Activated CD4-positive, alpha-beta T cell treated with anti-CD3 and anti-CD28 coated beads for 4 hours (primary cell): ENCODE measurements around the gene PIK3C2G.
"Not testable (repeated sequence)": the region's sequence is repeated elsewhere in the genome, so short reads cannot be mapped to it uniquely, and the experiment has no call there.

ENCODE experiments used
- DNase-seq, 2 donors: peaks; one replicate each; pipeline ENCODE4 v3.0.0-alpha.2; 2020

PIK3C2G gene

GRCh38 chr12:18476861-18477260, 215.5 kb downstream of the PIK3C2G start:
- no peak for DNase-seq

DNA sequence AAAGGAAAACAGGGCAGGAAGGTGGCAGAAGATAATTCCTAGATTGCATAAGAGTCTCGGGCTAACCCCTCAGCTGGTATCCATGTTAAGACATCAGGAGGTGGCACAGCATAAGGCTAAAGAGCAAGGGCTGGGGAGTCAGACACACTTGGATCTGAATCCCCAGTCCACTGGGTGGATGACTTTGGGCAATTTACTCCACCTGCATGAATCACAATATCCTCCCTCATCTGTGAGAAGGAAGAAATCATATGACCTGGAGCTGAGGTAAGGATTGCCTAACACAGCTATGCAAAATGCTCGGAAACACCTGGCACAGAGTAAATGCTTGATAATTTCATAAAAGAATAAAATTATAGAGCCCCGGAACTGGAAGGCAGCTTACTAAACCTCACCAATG, 217.9 kb downstream of the PIK3C2G start:
- DNase-seq = no peak

DNA sequence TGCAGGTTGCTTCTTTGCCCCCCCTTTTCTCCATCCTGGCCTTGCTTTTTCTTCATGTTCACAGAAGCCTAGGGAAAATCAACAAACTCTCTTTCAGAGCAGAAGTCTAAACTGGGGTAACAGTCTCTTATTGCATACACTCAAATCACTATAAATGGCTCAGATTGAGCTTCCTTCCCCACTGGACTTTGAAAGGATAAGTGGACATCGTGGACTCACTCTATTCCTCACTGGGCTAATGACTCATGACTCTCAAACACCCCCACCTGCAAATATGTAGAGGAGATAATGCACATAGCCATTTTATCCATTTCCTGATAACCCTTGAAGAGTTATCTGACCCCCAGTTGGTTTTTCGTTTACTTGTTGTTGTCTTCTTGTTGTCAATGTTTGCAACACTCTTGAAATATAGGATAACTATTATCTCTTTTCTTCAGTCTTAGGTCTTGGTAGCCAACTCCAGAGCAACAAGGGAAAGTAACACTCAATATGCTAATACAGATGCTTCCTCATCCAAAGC, 221.3 kb downstream of the PIK3C2G start:
- DNase-seq = no peak

DNA sequence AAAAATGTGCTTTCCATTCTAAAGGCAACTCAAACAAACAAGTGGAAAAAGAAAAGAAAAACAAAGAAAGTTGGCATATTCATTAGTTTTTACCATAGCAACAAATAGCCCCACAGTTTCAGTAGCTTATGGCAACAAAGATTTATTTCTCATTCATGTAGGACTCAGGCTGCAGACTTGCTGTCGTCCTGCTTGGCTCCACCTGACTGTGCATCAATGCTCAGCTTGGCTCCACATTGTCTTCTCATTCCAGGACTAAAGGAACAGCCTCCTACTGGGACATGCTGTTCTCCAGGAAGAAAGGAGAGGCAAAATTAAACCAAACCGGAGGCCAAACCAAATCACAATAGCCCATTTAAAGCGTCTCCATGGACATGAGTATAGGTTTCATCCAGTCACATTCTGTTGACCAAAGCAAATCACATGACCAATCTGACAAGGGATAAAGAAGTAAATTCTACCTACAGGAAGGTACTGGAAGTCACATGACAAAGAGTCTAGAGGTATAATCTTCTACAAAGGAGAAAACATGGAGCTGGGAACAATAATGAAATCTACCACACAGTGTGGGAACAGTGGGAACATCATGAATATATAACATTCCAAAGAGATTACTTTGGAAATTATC, 222.5 kb downstream of the PIK3C2G start:
- no peak for DNase-seq

GRCh38 chr12:18486036-18486435, 224.7 kb downstream of the PIK3C2G start:
- DNase-seq = no peak

- DNase-seq = no peak
Observed at GRCh38 chr12:18487509-18487908, 226.2 kb downstream of the PIK3C2G start.

DNA sequence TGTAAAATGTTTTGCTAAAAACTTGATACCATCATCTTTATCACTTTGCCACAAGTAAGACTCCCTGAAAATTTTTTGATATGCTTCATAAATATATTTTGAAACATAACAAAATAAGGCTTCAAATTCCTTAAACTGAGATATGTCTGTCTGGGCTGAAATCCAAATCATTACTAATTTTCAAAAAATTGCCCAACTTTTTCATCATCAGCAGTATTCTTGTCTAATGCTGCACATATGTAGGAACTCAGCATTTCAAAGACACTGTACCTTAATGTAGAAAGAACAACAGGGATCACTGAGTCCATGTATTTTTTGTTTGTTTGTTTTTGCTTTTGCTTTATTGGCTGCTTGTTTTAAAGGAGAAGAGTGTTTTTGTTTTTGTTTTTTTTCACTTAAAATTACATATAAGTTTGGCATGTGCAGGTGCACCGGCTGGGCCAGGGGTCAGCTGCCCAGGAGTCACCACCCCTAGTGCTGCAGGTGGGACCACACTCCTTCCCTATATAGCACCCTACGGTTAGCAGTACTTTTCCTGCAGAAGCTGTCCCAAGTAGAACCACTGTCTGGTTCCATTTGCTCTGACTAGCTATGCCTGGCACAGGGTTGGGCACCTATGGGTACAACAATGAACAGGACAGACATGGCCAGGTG, 231.2 kb downstream of the PIK3C2G start:
- DNase-seq = no peak

GRCh38 chr12:18496156-18496555, 234.8 kb downstream of the PIK3C2G start:
- DNase-seq = no peak

- DNase-seq = not testable (repeated sequence)
Observed at GRCh38 chr12:18500160-18500574, 238.8 kb downstream of the PIK3C2G start.

GRCh38 chr12:18500736-18501135, 239.4 kb downstream of the PIK3C2G start:
- not testable (repeated sequence) for DNase-seq

- no peak for DNase-seq
Observed at GRCh38 chr12:18502422-18502968, 241.2 kb downstream of the PIK3C2G start.

- no peak for DNase-seq
Observed at GRCh38 chr12:18521461-18521860, 260.1 kb downstream of the PIK3C2G start.

- DNase-seq = no peak
Observed at GRCh38 chr12:18522806-18523205, 261.5 kb downstream of the PIK3C2G start.

GRCh38 chr12:18542497-18542896, 281.2 kb downstream of the PIK3C2G start:
- not testable (repeated sequence) for DNase-seq

GRCh38 chr12:18546399-18546798, 285.1 kb downstream of the PIK3C2G start:
- no peak for DNase-seq

GRCh38 chr12:18549598-18549997, 288.3 kb downstream of the PIK3C2G start:
- DNase-seq = no peak

- DNase-seq = no peak
Observed at GRCh38 chr12:18551106-18551505, 289.8 kb downstream of the PIK3C2G start.

- no peak for DNase-seq
Observed at GRCh38 chr12:18551701-18552100, 290.4 kb downstream of the PIK3C2G start.

- DNase-seq = no peak
Observed at GRCh38 chr12:18552829-18553228, 291.5 kb downstream of the PIK3C2G start.

DNA sequence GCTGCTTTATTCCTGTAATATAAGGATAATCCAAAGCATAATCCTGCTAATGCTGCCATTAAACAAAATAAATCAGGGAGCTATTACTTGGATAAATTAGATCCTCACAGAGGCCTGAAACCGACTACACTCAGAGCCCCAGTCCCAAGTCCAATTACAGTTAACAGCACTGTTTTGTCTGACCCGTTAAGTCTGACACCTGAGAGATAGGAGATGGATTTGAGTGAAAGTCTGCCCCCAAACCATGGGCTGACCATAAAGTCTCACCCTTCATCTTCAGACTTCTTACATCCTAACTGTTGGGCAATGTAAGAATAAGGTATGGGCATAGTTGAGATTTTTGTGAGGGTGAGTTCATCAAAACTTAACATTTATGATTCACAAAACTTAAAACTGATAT, 294.8 kb downstream of the PIK3C2G start:
- DNase-seq = no peak

DNA sequence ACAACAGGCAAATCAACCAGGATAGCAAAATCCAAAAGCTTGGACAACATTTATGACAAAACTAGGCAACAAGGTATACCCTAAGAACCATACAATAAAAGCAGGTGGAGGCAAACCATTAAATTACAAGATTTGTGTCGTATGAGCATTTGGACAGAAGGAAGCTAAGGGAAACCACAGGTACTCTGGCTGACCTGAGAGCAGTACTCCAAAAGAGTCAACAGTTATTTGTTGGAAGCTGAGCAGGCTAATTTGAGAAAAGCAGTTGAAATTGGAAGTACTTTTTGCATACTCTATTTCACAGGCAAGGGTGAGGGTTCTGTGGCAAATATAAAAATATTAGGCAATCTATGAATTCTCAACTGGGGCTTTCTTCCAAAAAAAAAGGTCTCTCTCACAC, 297.9 kb downstream of the PIK3C2G start:
- no peak for DNase-seq

- no peak for DNase-seq
Observed at GRCh38 chr12:18562531-18562930, 301.2 kb downstream of the PIK3C2G start.

DNA sequence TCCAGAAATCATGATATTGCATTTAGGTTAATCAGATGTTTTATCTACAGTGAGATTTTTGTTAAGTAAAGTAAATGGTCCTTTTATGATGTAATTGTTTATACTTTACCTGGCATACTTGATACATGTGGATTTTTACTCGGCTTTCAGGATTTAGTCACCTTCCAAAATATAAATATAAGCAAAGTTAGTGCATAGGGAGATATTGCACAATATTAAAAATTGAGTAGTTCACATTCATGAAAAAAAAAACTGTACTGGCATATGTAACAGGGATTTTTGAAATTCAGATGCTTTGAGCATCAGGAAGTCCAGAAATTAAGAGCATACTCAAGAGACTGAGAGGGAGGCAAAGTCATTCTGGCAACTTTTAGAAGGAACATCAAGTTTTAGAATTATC, 303.0 kb downstream of the PIK3C2G start:
- DNase-seq = no peak

- no peak for DNase-seq
Observed at GRCh38 chr12:18567787-18568186, 306.5 kb downstream of the PIK3C2G start.
